Hepatocyte (in vitro differentiated cells): ENCODE measurements around the gene ZSCAN26.

Experiments
- CTCF ChIP-seq: fragments of 200-600 bp; sonication (generic); IDR thresholded peaks from 2 replicates; pipeline ENCODE4 v1.5.1; 2016; ENCODE audit warnings: antibody characterized with exemption, mild to moderate bottlenecking; ENCODE audit not compliant: poor library complexity
- EZH2phosphoT487 ChIP-seq: fragments of 200-600 bp; sonication (generic); IDR thresholded peaks from one replicate; pipeline ENCODE4 v1.6.1; 2018; ENCODE audit warnings: antibody characterized with exemption, mild to moderate bottlenecking, low read depth, moderate library complexity; ENCODE audit not compliant: unreplicated experiment, severe bottlenecking

GRCh38 chr6:28232785-28233184 lies 34.2 kb upstream of the ZSCAN26 start:
- no peak for TF ChIP-seq CTCF
- TF ChIP-seq EZH2phosphoT487, result no peak
